ENCODE measurements around the gene RAB21. TPM values are rescaled to one million over a fixed set of nuclear protein-coding genes. Genes with fewer than 3 reads are reported as not detected.
"Not testable (repeated sequence)": the region's sequence is repeated elsewhere in the genome, so short reads cannot be mapped to it uniquely, and the experiment has no call there.

RAB21 gene
- total RNA-seq, 2 donors from 2014 or later = 26.9 to 33.9 TPM

DNA sequence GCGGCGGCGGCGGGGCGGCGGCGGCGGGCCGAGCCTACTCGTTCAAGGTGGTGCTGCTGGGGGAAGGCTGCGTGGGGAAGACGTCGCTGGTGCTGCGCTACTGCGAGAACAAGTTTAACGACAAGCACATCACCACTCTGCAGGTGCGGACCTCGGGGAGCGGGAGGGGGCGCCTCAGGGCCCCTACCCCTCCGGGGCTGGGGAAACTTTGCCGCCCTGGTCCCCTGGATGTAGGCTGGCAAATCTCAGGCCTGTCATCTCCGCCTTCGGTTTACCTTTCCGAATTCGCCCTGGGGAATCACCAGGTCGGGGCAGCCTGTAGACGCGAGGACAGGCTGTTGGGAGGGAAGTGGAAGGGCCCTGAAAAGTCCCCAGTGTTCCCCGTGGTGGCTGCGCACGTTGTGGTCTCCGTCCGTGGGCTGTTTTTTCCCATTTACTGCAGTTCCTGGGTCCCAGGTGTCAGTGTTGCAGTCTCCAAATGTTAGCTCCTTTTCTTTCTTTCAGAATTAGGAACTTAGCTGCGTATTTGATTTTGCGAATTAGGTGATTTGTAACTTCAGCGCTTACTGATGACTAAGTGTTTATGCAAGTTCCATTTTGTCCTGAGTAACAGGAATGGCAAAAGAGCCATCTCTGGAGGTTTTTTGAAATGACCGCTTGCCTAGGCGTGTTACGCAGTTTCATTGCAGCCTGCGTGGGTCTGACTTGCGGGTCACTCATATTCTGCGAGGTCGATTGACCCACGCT lies 656 bp downstream of the RAB21 start:
- peaks cover 32% of the 10 kb centered on the region for H3K36me3 ChIP-seq
- peaks cover 0 to 31% of the 10 kb centered on the region in 2 donors for H3K4me1 ChIP-seq
- H3K27me3 ChIP-seq = no peaks in the 10 kb centered on the region
- DNase-seq (ENCODE audit: low spot score) = peak; percentile 70
- peak overlapping the region; percentile 75 to 78 for H3K4me3 ChIP-seq
- TF ChIP-seq, protein P1, sequence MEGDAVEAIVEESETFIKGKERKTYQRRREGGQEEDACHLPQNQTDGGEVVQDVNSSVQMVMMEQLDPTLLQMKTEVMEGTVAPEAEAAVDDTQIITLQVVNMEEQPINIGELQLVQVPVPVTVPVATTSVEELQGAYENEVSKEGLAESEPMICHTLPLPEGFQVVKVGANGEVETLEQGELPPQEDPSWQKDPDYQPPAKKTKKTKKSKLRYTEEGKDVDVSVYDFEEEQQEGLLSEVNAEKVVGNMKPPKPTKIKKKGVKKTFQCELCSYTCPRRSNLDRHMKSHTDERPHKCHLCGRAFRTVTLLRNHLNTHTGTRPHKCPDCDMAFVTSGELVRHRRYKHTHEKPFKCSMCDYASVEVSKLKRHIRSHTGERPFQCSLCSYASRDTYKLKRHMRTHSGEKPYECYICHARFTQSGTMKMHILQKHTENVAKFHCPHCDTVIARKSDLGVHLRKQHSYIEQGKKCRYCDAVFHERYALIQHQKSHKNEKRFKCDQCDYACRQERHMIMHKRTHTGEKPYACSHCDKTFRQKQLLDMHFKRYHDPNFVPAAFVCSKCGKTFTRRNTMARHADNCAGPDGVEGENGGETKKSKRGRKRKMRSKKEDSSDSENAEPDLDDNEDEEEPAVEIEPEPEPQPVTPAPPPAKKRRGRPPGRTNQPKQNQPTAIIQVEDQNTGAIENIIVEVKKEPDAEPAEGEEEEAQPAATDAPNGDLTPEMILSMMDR (IDR thresholded peaks at IDR 0.05) = no peak
- H3K27ac ChIP-seq = peak overlapping the region; percentile 95 to 96
- H3K9me3 ChIP-seq = peaks cover 0 to 20% of the 10 kb centered on the region in 2 donors

DNA sequence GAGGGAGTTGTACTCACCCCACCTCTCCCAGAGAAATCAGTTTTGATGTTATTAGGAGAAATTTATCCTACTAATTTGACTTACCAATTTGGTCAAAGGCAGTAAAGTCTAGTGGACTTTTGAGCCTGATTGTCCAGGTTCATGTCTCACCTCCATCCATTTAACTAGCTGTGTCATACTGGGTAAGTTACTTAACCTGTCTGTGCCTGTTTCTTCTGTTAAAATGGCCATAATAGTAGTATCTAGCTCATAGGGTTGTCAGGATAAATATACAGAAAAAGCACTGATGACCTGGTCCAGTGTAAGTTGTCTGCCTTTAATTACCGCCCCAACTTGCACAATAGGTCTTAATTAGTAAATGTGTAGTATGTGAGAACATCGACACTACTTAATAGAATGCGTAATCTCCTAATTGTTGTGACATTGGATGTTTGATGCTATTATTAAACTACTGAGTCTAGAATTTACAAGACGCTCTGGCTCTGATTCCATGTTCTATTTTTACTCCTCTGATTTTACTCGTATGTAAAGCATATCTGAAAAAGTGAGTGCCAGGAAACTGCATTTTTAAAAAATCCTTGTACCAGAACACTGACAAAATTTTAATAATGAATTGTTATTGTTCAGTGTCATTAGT lies 1.5 kb downstream of the RAB21 start:
- Histone ChIP-seq H3K9me3 (peaks cover 0 to 29% of the 10 kb centered on the region in 2 donors), H3K4me1 (peaks cover 0 to 31% of the 10 kb centered on the region in 2 donors), H3K36me3 (peaks cover 32% of the 10 kb centered on the region), H3K27ac (peak overlapping the region; percentile 95 to 96), H3K27me3 (no peaks in the 10 kb centered on the region), H3K4me3 (peak overlapping the region; percentile 75 to 78)
- TF ChIP-seq, protein P1 (IDR thresholded peaks at IDR 0.05) = no peak
- no peak for DNase-seq (ENCODE audit: low spot score)

DNA sequence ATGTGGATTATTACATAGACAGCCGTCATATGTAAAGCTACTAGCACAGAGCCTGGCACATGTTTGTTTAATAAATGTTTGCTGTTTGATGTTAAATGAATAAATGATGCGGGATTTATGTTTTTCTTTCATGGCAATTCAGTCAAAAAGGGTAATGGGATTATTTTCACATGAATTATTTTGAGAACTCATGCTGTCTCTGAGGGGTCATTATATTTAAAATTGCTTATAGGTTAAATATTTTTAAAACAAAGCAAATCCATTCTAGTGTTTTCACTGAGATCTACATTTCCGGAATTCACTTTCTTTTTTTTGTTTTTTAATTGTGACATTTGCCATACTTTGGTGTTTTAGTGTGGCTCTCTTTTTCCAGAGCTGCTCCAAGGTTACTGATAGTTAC lies 5.3 kb downstream of the RAB21 start:
- no peaks in the 10 kb centered on the region for H3K27me3 ChIP-seq
- peaks cover 0 to 41% of the 10 kb centered on the region in 2 donors for H3K9me3 ChIP-seq
- no peak for DNase-seq (ENCODE audit: low spot score)
- H3K27ac ChIP-seq = no peak overlapping the region
- TF ChIP-seq, protein P1 (IDR thresholded peaks at IDR 0.05) = no peak
- H3K4me3 ChIP-seq = no peak overlapping the region
- peaks cover 0 to 39% of the 10 kb centered on the region in 2 donors for H3K4me1 ChIP-seq
- peaks cover 32% of the 10 kb centered on the region for H3K36me3 ChIP-seq

DNA sequence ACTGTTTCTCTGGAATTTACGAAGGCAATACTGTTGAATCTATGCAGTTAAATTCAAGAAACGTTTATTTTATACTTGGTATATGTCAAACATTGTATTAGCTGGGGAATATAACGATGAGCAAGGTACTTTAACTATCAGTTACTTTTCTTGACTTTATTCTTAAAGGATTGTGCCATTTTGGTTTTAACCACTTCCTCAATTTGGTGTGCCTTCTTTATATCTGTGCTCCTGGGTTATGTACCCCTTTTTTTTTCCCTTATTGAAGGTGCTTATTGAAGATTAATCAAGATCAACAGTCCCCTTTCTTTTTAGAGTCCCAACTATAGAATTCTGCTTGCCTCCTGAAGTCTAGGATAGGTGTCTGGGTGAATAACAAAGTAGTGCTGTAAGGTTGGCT lies 5.8 kb downstream of the RAB21 start:
- DNase-seq (ENCODE audit: low spot score) = no peak
- Histone ChIP-seq H3K27ac (no peak overlapping the region), H3K36me3 (peaks cover 32% of the 10 kb centered on the region), H3K4me1 (peaks cover 0 to 39% of the 10 kb centered on the region in 2 donors), H3K4me3 (no peak overlapping the region), H3K27me3 (no peaks in the 10 kb centered on the region), H3K9me3 (peaks cover 0 to 41% of the 10 kb centered on the region in 2 donors)
- TF ChIP-seq, protein P1 (IDR thresholded peaks at IDR 0.05) = no peak

DNA sequence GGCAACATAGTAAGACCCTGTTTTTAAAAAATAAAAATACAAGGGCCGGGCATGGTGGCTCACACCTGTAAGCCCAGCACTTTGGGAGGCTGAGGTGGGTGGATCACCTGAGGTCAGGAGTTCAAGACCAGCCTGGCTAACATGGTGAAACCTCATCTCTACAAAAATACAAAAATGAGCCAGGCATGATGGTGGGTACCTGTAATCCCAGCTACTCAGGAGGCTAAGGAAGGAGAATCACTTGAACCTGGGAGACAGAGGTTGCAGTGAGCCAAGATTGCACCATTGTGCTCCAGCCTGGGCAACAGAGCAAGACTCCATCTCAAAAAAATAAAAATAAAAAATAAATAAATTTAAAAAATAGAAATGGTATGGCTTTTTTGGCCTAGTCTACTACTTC lies 6.7 kb downstream of the RAB21 start:
- DNase-seq (ENCODE audit: low spot score); H3K27ac ChIP-seq; H3K4me3 ChIP-seq; H3K27me3 ChIP-seq: not testable (repeated sequence)
- H3K4me1 ChIP-seq = peaks cover 0 to 37% of the 10 kb centered on the region in 2 donors
- peaks cover 32% of the 10 kb centered on the region for H3K36me3 ChIP-seq
- H3K9me3 ChIP-seq = peaks cover 0 to 41% of the 10 kb centered on the region in 2 donors

DNA sequence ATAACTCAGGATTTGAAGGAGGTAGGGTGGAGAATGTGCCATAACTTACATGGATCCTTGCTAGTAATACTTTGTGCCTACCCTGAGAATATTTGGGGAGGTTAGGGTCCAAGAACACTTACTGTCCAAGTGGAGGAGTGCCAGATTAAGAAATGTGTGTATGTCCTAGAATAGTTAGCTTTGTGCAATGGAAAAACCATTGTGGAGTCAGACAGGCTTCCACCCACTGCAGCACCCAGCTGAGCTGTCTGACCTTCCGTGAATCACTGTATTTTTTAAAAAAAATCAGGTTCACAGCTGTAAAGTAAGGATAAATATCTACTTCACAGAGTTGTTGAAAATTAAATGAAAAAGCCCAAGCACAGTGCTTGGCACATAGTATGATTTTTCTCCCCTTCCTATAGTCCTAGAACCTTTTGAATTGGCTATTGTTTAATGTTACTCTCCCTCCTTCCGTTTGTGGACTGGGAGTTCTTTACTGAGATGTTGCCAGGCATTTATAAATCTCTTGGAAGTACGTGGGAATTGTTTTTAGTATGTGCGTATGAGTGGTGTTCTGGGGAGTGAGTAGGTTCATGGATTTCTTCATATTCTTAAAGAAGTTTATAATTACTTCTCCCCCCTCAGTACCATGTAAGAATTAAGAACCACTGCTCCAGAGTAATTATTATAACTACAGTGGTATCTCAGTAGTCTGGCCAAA lies 9.2 kb downstream of the RAB21 start:
- no peak overlapping the region for H3K27ac ChIP-seq
- H3K36me3 ChIP-seq = peaks cover 13% of the 10 kb centered on the region
- H3K9me3 ChIP-seq = peaks cover 0 to 36% of the 10 kb centered on the region in 2 donors
- peaks cover 0 to 36% of the 10 kb centered on the region in 2 donors for H3K4me1 ChIP-seq
- no peaks in the 10 kb centered on the region for H3K27me3 ChIP-seq
- H3K4me3 ChIP-seq = no peak overlapping the region
- no peak for DNase-seq (ENCODE audit: low spot score)
- TF ChIP-seq, protein P1 (IDR thresholded peaks at IDR 0.05) = no peak

Data from right atrium auricular region (tissue), 2 donors.